NOMO-1 (cell line): Measurements from ENCODE around the gene CCDC7.

ENCODE experiments used
- DNase-seq, 2 experiments: peaks; one replicate each; lab custom pipeline; 2025; ENCODE audit not compliant: unreplicated experiment in 2 of 2; lab: John Stamatoyannopoulos, UW

The CCDC7 gene

GRCh38 chr10:32922170-32922569, 476.2 kb downstream of the CCDC7 start:
- no peak for DNase-seq

GRCh38 chr10:32923134-32923533, 477.2 kb downstream of the CCDC7 start:
- no peak for DNase-seq

- no peak for DNase-seq
These were observed 477.9 kb downstream of the CCDC7 start for GRCh38 chr10:32923849-32924248.
